WTC11 (cell line): ENCODE data around the gene ADCY1. TPM values are rescaled to one million over a fixed set of nuclear protein-coding genes. Genes with fewer than 3 reads are reported as not detected.

Source experiments
- ATAC-seq: fragments of 200-7000 bp; cut with Tn5 transposase; 2 replicates; pipeline ENCODE4 v1.10.0; 2021; ENCODE audit warnings: mild to moderate bottlenecking, moderate library complexity
- CTCF ChIA-PET: fragments of 300-600 bp; sonication (Branson Sonifier 250); formaldehyde crosslinking; loops from one replicate; lab custom pipeline; 2021; ENCODE audit warnings: antibody characterized with exemption; lab: Charles Lee
- POLR2A ChIA-PET: fragments of 350-600 bp; sonication (Branson Sonifier 250); formaldehyde crosslinking; loops from one replicate; lab custom pipeline; 2021; ENCODE audit warnings: antibody characterized with exemption; lab: Charles Lee
- DNase-seq: peaks from one replicate; pipeline ENCODE4 v3.0.0; 2021; ENCODE audit warnings: low spot score
- H3K27ac Mint-ChIP-seq: 2 replicates; pipeline ENCODE4 v1.8.0; 2021; ENCODE audit warnings: mixed read lengths
- H3K27me3 Mint-ChIP-seq: 2 replicates; pipeline ENCODE4 v1.8.0; 2021; ENCODE audit warnings: low read depth, mild to moderate bottlenecking, moderate library complexity, mixed read lengths
- H3K36me3 Mint-ChIP-seq: 2 replicates; pipeline ENCODE4 v1.8.0; 2021; ENCODE audit warnings: mixed read lengths
- H3K4me1 Mint-ChIP-seq: 2 replicates; pipeline ENCODE4 v1.8.0; 2022; ENCODE audit warnings: mixed read lengths
- H3K4me3 Mint-ChIP-seq: 2 replicates; pipeline ENCODE4 v1.8.0; 2021; ENCODE audit warnings: mild to moderate bottlenecking, moderate library complexity, mixed read lengths
- H3K9me3 Mint-ChIP-seq: 2 replicates; pipeline ENCODE4 v1.8.0; 2021; ENCODE audit warnings: mixed read lengths
- ARID4B ChIP-seq: sonication (generic); formaldehyde crosslinking; IDR thresholded peaks from 2 replicates; pipeline ENCODE4 v1.8.0; 2023; ENCODE audit warnings: missing genetic modification reagents, mild to moderate bottlenecking, borderline replicate concordance
- ATF1 ChIP-seq: sonication (generic); formaldehyde crosslinking; IDR thresholded peaks from 2 replicates; pipeline ENCODE4 v1.8.1; 2023; ENCODE audit warnings: mild to moderate bottlenecking, moderate library complexity, missing genetic modification reagents
- ATF3 ChIP-seq: sonication (generic); formaldehyde crosslinking; conservative IDR thresholded peaks from 2 replicates; pipeline ENCODE4 v1.8.1; 2022; ENCODE audit warnings: mild to moderate bottlenecking, missing genetic modification reagents
- CREB1 ChIP-seq: sonication (generic); formaldehyde crosslinking; IDR thresholded peaks from 2 replicates; pipeline ENCODE4 v1.8.0; 2023; ENCODE audit warnings: mild to moderate bottlenecking, missing genetic modification reagents
- CREM ChIP-seq: sonication (generic); formaldehyde crosslinking; IDR thresholded peaks from 2 replicates; pipeline ENCODE4 v1.8.1; 2022; ENCODE audit warnings: mild to moderate bottlenecking, missing genetic modification reagents, moderate library complexity
- CTCF ChIP-seq: fragments of 200-600 bp; IDR thresholded peaks from 2 replicates; pipeline ENCODE4 v1.8.0; 2022; ENCODE audit warnings: antibody characterized with exemption
- EMX1 ChIP-seq: fragments of 250-450 bp; sonication (Bioruptor Pico); IDR thresholded peaks from 2 replicates; pipeline ENCODE4 v1.8.0; 2021; ENCODE audit warnings: mild to moderate bottlenecking
- ESRRA ChIP-seq: sonication (generic); formaldehyde crosslinking; IDR thresholded peaks from 2 replicates; pipeline ENCODE4 v1.8.1; 2022; ENCODE audit warnings: mild to moderate bottlenecking, missing genetic modification reagents, borderline replicate concordance
- FOXJ3 ChIP-seq: sonication (generic); formaldehyde crosslinking; IDR thresholded peaks from 2 replicates; pipeline ENCODE4 v1.9.0; 2021; ENCODE audit warnings: missing genetic modification reagents, mild to moderate bottlenecking, borderline replicate concordance
- FOXP4 ChIP-seq: sonication (generic); formaldehyde crosslinking; IDR thresholded peaks from 2 replicates; pipeline ENCODE4 v1.8.0; 2022; ENCODE audit warnings: mild to moderate bottlenecking, missing genetic modification reagents
- GRHL2 ChIP-seq: fragments of 250-450 bp; sonication (Bioruptor Pico); IDR thresholded peaks from 2 replicates; pipeline ENCODE4 v1.8.0; 2022; ENCODE audit warnings: mild to moderate bottlenecking, moderate library complexity; ENCODE audit not compliant: insufficient replicate concordance, severe bottlenecking
- GTF2I ChIP-seq: fragments of 250-450 bp; sonication (Bioruptor Pico); conservative IDR thresholded peaks from 2 replicates; pipeline ENCODE4 v1.4.0; 2021; ENCODE audit warnings: mild to moderate bottlenecking
- IRF1 ChIP-seq: sonication (generic); formaldehyde crosslinking; IDR thresholded peaks from 2 replicates; pipeline ENCODE4 v1.8.0; 2023; ENCODE audit warnings: missing genetic modification reagents
- JUN ChIP-seq: sonication (generic); formaldehyde crosslinking; IDR thresholded peaks from 2 replicates; pipeline ENCODE4 v1.8.0; 2023; ENCODE audit warnings: mild to moderate bottlenecking, missing genetic modification reagents
- NFATC4 ChIP-seq: fragments of 250-450 bp; sonication (Bioruptor Pico); IDR thresholded peaks from 2 replicates; pipeline ENCODE4 v1.9.0; 2021; ENCODE audit warnings: mild to moderate bottlenecking
- NR3C1 ChIP-seq: sonication (generic); formaldehyde crosslinking; conservative IDR thresholded peaks from 2 replicates; pipeline ENCODE4 v1.8.1; 2023; ENCODE audit warnings: low read depth, mild to moderate bottlenecking, missing genetic modification reagents
- TEAD1 ChIP-seq: sonication (generic); formaldehyde crosslinking; IDR thresholded peaks from 2 replicates; pipeline ENCODE4 v1.8.0; 2022; ENCODE audit warnings: mild to moderate bottlenecking, missing genetic modification reagents
- TEAD4 ChIP-seq: sonication (generic); formaldehyde crosslinking; IDR thresholded peaks from 2 replicates; pipeline ENCODE4 v1.8.0; 2022; ENCODE audit warnings: mild to moderate bottlenecking, missing genetic modification reagents
- TP53 ChIP-seq: sonication (generic); formaldehyde crosslinking; IDR thresholded peaks from 2 replicates; pipeline ENCODE4 v1.8.1; 2023; ENCODE audit warnings: mild to moderate bottlenecking, missing genetic modification reagents
- USF1 ChIP-seq: sonication (generic); formaldehyde crosslinking; IDR thresholded peaks from 2 replicates; pipeline ENCODE4 v1.8.0; 2022; ENCODE audit warnings: mild to moderate bottlenecking, missing genetic modification reagents
- ZNF121 ChIP-seq: sonication (generic); formaldehyde crosslinking; IDR thresholded peaks from 2 replicates; pipeline ENCODE4 v1.8.0; 2023; ENCODE audit warnings: missing genetic modification reagents
- ZNF138 ChIP-seq: sonication (generic); formaldehyde crosslinking; conservative IDR thresholded peaks from 2 replicates; pipeline ENCODE4 v1.8.1; 2022; ENCODE audit warnings: mild to moderate bottlenecking, moderate library complexity, missing genetic modification reagents
- ZNF232 ChIP-seq: sonication (generic); formaldehyde crosslinking; IDR thresholded peaks from 2 replicates; pipeline ENCODE4 v1.8.0; 2022; ENCODE audit warnings: mild to moderate bottlenecking, missing genetic modification reagents
- ZNF263 ChIP-seq: sonication (generic); formaldehyde crosslinking; IDR thresholded peaks from 2 replicates; pipeline ENCODE4 v1.8.1; 2022; ENCODE audit warnings: low read depth, mild to moderate bottlenecking, moderate library complexity, missing genetic modification reagents
- ZNF671 ChIP-seq: fragments of 250-450 bp; sonication (Bioruptor Pico); IDR thresholded peaks from 2 replicates; pipeline ENCODE4 v1.8.0; 2021; ENCODE audit warnings: mild to moderate bottlenecking
- ZSCAN18 ChIP-seq: fragments of 250-450 bp; sonication (Bioruptor Pico); IDR thresholded peaks from 2 replicates; pipeline ENCODE4 v2.1.2; 2022; ENCODE audit warnings: mild to moderate bottlenecking, moderate library complexity
- total RNA-seq: library from RNA; stranded (reverse); gene quantifications from 3 replicates; pipeline ENCODE4 v1.2.3, GENCODE V29; 2021

ADCY1 gene
- total RNA-seq, 1 experiment from 2014 or later: 29.0 TPM

GRCh38 chr7:45680776-45681175 lies 106.6 kb downstream of the ADCY1 start (continued):
- TF ChIP-seq ZSCAN18 (CRISPR knock-in tag) (no peak), EMX1 (no peak), JUN (CRISPR knock-in tag) (no peak), TP53 (no peak), CREM (CRISPR knock-in tag) (no peak), ZNF121 (CRISPR knock-in tag) (no peak), ZNF138 (no peak), ZNF263 (CRISPR knock-in tag) (no peak), ARID4B (CRISPR knock-in tag) (no peak), USF1 (CRISPR knock-in tag) (no peak), TEAD4 (CRISPR knock-in tag) (no peak), NFATC4 (CRISPR knock-in tag) (no peak), GTF2I (no peak)

- ATAC-seq: no peak
- TF ChIP-seq ESRRA (CRISPR knock-in tag) (no peak), FOXJ3 (CRISPR knock-in tag) (no peak), CREB1 (CRISPR knock-in tag) (no peak), FOXP4 (CRISPR knock-in tag) (no peak), TEAD1 (no peak), ZNF263 (CRISPR knock-in tag) (no peak), JUN (CRISPR knock-in tag) (no peak), GRHL2 (CRISPR knock-in tag) (no peak), NR3C1 (CRISPR knock-in tag) (no peak), ZNF232 (CRISPR knock-in tag) (no peak), CTCF (no peak), ATF1 (no peak), IRF1 (CRISPR knock-in tag) (no peak), EMX1 (no peak), ZNF671 (CRISPR knock-in tag) (no peak), ATF3 (no peak), GTF2I (no peak)
- POLR2A ChIA-PET: no interaction called here
- Mint-ChIP-seq H3K36me3 (peaks cover 9% of the 10 kb centered on the region), H3K9me3 (no peaks in the 10 kb centered on the region), H3K4me1 (0 out of 2 replicates have a peak, but pooled peaks cover 2% of the 10 kb centered on the region), H3K27me3 (no peaks in the 10 kb centered on the region), H3K4me3 (no peak overlapping the region), H3K27ac (no peak overlapping the region)
- CTCF ChIA-PET: interaction anchor here (0.6 to 2.4 kb wide), 3 partner anchors 18 to 547 kb away, joined by 3 to 20 read pairs (median 3); no protein-coding TSS in a partner anchor
- peak; percentile 10 for DNase-seq
Measured at GRCh38 chr7:45681596-45682357, 107.6 kb downstream of the ADCY1 start.
